Measurements from ENCODE around the gene LTK.

Gene LTK

DNA sequence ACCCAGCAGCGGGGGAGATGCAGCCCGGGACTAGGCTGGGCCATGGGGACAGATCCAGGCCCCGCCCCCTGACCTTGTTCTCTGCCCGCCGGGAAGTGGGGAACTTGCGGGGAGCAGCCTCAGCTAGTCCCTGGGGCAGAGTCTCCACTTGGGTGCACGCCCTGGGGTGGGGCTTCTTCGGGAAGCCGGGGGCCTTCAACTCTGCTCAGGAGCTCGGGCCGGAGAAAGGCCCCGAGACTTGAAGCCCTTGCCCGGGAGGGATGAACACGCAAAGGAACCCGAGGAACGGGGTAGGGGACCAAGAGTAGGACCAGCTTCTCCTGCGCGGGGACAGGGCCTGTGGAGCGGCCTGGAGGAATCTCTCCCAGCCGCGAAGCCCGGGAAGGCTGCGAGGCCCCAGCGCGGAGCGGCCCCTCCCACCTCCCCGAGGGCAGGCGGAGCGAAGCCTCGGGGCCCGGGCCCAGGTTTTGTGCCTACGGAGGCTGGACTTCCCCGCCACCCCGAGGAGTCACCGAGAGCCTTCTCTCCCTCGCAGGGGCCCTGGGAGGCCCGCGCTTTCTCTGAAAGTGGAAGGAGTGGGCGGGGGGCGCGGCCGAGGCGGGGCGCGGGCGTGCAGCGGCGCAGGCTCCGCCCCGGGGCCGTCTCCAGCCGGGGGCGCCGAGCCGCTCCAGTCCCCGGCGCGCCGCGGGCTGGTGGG lies 20.3 kb downstream of the LTK start, which contains the start of gene ITPKA:
TSS of gene ITPKA (plus strand) at position 670 of the 697 bp plus-strand sequence. CDS start 54 bp downstream, outside the sequence.
- peak within 1 kb of the TSS; percentile 65; the same call in 1 of the 2 replicates for H3K27ac ChIP-seq
- peaks cover 37% of the 10 kb centered on the region for H4K20me1 ChIP-seq
- peaks cover 59% of the 10 kb centered on the region for H3K27me3 ChIP-seq
- H3K4me3 ChIP-seq = peak within 1 kb of the TSS; percentile 74
- no peaks in the 10 kb centered on the region for H3K9me3 ChIP-seq
- TF ChIP-seq Cebpa-rat (IDR thresholded peaks at IDR 0.05) = no peak
- H3K9ac ChIP-seq = peak within 1 kb of the TSS; percentile 76
- H3K36me3 ChIP-seq = no peaks in the 10 kb centered on the region
- peaks cover 60% of the 10 kb centered on the region for H3K4me1 ChIP-seq
- H3K4me2 ChIP-seq = peak within 1 kb of the TSS; percentile 96

DNA sequence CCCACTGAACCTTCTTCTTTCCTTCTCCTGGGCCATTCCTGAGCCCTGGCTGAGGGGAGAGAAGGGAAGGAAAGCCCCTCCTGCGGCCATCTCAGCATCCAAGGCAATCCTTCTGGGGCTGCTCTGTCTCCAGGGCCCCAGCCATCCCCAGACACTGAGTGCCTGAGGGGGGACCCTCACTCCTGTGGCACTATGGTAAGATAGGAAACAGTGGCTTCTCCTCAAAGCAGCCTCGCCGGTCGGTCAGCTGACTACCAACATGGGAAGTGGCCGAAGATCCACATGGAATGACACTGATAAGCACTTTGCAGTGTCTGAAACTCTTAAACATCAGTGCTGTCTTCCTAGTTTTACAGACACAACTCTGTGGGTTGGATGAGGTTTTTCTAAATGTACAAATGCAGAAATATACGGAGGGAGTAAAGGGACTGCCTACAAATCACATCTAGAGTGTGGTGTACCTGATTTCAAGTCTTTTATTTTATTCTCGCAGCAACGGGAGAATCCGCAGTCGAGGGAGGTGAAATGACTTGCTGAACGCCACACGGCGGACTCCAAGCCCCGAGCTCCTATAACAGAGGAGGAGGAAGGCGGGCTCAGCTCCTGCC lies 20.9 kb downstream of the LTK start:
- Histone ChIP-seq H3K27me3 (peaks cover 59% of the 10 kb centered on the region), H3K9me3 (no peaks in the 10 kb centered on the region), H3K4me3 (peak overlapping the region; percentile 74), H4K20me1 (peaks cover 37% of the 10 kb centered on the region), H3K4me2 (peak overlapping the region; percentile 96), H3K36me3 (no peaks in the 10 kb centered on the region), H3K4me1 (peaks cover 59% of the 10 kb centered on the region), H3K27ac (peak overlapping the region; percentile 65; the same call in 1 of the 2 replicates), H3K9ac (peak overlapping the region; percentile 76)
- TF ChIP-seq Cebpa-rat (IDR thresholded peaks at IDR 0.05) = no peak

DNA sequence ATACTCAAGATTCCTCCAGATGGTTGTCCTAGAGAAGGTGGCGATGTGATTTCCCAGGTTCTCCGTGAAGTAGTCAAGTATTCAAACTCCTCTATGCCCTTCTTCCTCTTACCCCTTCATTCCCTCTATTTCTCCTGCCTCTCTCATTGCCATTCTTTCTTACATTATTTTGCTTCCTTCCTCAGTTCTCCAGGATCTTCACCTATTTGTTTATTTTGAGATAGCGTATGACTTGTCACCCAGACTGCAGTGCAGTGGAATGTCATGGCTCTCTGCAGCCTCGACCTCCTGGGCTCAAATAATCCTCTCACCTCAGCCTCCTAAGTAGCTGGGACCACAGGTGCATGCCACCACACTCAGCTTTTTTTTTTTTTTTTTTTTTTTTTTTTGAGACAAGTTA lies 21.7 kb downstream of the LTK start:
- H3K36me3 ChIP-seq = no peaks in the 10 kb centered on the region
- TF ChIP-seq Cebpa-rat (IDR thresholded peaks at IDR 0.05) = no peak
- H3K9ac ChIP-seq = no peak overlapping the region
- H4K20me1 ChIP-seq = peaks cover 32% of the 10 kb centered on the region
- H3K4me3 ChIP-seq = no peak overlapping the region
- no peaks in the 10 kb centered on the region for H3K9me3 ChIP-seq
- peaks cover 59% of the 10 kb centered on the region for H3K4me1 ChIP-seq
- H3K27me3 ChIP-seq = peaks cover 52% of the 10 kb centered on the region
- H3K4me2 ChIP-seq = peak overlapping the region; percentile 96
- H3K27ac ChIP-seq = no peak overlapping the region

DNA sequence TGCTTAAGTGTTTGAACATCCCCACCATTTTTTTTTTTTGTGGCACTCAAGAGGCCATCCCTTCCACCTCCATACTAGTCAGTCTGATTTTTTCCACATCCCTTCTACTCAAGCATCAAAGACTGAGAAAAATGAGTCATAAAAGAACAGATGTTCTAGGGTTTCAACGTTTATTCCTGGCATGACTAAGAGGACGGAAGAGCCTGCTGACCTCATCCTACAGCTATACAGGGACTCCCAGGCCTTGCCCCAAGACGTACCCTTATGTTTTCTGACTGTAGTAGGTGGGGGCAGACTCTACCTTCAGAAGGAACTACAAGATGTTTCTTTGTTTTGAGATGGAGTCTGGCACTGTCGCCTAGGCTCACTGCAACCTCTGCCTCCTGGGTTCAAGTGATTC lies 23.3 kb downstream of the LTK start:
- H3K36me3 ChIP-seq = no peaks in the 10 kb centered on the region
- H3K4me2 ChIP-seq = peak overlapping the region; percentile 47
- no peak for TF ChIP-seq Cebpa-rat (IDR thresholded peaks at IDR 0.05)
- H3K9ac ChIP-seq = no peak overlapping the region
- H3K27ac ChIP-seq = no peak overlapping the region
- peaks cover 36% of the 10 kb centered on the region for H3K27me3 ChIP-seq
- H3K9me3 ChIP-seq = no peaks in the 10 kb centered on the region
- peaks cover 45% of the 10 kb centered on the region for H3K4me1 ChIP-seq
- no peak overlapping the region for H3K4me3 ChIP-seq
- H4K20me1 ChIP-seq = peaks cover 16% of the 10 kb centered on the region

GRCh38 chr15:41489641-41490040 lies 24.0 kb downstream of the LTK start:
- Histone ChIP-seq H3K36me3 (no peaks in the 10 kb centered on the region), H3K4me2 (peak overlapping the region; percentile 47), H3K9me3 (no peaks in the 10 kb centered on the region), H3K27me3 (peaks cover 29% of the 10 kb centered on the region), H3K4me3 (no peak overlapping the region), H3K9ac (no peak overlapping the region), H3K4me1 (peaks cover 38% of the 10 kb centered on the region), H3K27ac (no peak overlapping the region), H4K20me1 (peaks cover 9% of the 10 kb centered on the region)
- TF ChIP-seq Cebpa-rat (IDR thresholded peaks at IDR 0.05) = no peak

DNA sequence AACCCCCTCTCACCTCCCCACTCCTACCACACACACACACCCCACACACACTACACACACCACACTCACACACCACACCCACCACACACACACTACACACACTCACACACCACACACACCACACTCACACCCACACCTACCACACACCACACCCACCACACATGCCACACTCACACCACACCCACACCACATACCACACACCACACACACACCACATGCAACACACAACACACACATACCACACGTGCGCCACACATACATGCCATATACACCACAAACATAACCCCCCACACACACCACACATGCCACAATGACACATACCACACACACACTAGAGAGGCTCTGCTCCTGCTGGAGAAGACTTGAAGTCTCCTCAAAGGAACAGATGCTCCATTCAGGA lies 25.8 kb downstream of the LTK start:
- Histone ChIP-seq H3K4me2 (no peak overlapping the region), H3K27me3 (peaks cover 15% of the 10 kb centered on the region; the same call in 1 of the 2 replicates), H3K4me1 (peaks cover 25% of the 10 kb centered on the region), H3K9ac (no peak overlapping the region), H3K36me3 (peaks cover 16% of the 10 kb centered on the region), H3K4me3 (no peak overlapping the region), H3K9me3 (no peaks in the 10 kb centered on the region), H3K27ac (no peak overlapping the region), H4K20me1 (no peaks in the 10 kb centered on the region)
- no peak for TF ChIP-seq Cebpa-rat (IDR thresholded peaks at IDR 0.05)

DNA sequence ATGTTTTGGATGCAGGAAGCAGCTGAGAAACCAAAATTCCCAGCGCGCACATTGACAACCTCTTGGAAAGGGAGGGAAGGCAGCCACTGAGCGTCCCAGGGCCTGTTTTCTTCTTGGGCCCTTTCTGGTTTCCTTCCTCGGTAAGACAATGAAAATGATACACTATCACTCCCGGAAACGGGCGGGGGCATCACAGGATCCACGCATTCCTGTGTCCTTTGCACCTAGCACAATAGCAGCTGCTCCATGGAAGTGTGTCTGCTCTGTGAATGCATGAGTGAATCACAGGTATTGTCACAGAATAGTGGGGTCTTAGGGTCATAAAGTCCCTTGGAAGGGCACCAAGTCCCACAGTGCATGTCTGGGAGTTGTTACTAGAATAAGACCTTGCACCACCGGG lies 26.2 kb downstream of the LTK start:
- Histone ChIP-seq H3K4me3 (no peak overlapping the region), H4K20me1 (no peaks in the 10 kb centered on the region), H3K9me3 (peaks cover 2% of the 10 kb centered on the region; the same call in 1 of the 2 replicates), H3K36me3 (peaks cover 21% of the 10 kb centered on the region), H3K27ac (no peak overlapping the region), H3K4me1 (peaks cover 21% of the 10 kb centered on the region), H3K9ac (no peak overlapping the region), H3K4me2 (no peak overlapping the region), H3K27me3 (peaks cover 11% of the 10 kb centered on the region; the same call in 1 of the 2 replicates)
- no peak for TF ChIP-seq Cebpa-rat (IDR thresholded peaks at IDR 0.05)

- no peaks in the 10 kb centered on the region for H4K20me1 ChIP-seq
- peaks cover 32% of the 10 kb centered on the region for H3K36me3 ChIP-seq
- H3K27ac ChIP-seq = no peak overlapping the region
- peaks cover 8% of the 10 kb centered on the region for H3K9me3 ChIP-seq
- no peak overlapping the region for H3K4me2 ChIP-seq
- 0 out of 2 replicates have a peak, but pooled peaks cover 5% of the 10 kb centered on the region for H3K27me3 ChIP-seq
- TF ChIP-seq Cebpa-rat (IDR thresholded peaks at IDR 0.05) = no peak
- no peak overlapping the region for H3K4me3 ChIP-seq
- peaks cover 10% of the 10 kb centered on the region for H3K4me1 ChIP-seq
- no peak overlapping the region for H3K9ac ChIP-seq
These were observed 27.3 kb downstream of the LTK start for GRCh38 chr15:41486286-41486685.

- no peak for TF ChIP-seq Cebpa-rat (IDR thresholded peaks at IDR 0.05)
- Histone ChIP-seq H3K4me1 (peaks cover 4% of the 10 kb centered on the region), H3K9me3 (peaks cover 8% of the 10 kb centered on the region), H3K9ac (no peak overlapping the region), H3K27ac (no peak overlapping the region), H3K4me3 (no peak overlapping the region), H3K27me3 (no peaks in the 10 kb centered on the region), H3K36me3 (peaks cover 44% of the 10 kb centered on the region), H3K4me2 (no peak overlapping the region), H4K20me1 (no peaks in the 10 kb centered on the region)
These were observed 28.5 kb downstream of the LTK start for GRCh38 chr15:41484937-41485625.

DNA sequence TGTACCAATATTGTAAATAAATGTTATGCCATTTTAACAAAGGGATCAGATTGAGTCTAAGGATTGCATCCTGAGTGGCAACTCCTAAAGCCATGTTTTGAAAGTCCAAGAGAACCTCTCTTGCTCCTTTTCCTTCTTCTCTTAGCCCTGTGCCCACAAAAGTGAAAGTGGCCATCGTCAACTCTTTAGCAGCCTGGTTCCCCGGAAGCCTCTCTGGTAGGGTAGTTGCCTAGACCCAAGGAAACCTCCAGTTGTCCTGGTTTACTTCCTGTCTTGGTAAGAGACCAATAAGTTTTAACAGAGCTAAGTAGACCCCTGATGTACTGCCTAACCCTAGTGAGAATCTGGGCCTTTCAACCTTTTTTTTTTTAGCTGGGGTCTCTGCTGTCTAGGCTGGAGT lies 30.1 kb downstream of the LTK start:
- Histone ChIP-seq H3K4me1 (no peaks in the 10 kb centered on the region), H3K27ac (no peak overlapping the region), H3K27me3 (no peaks in the 10 kb centered on the region), H3K9me3 (peaks cover 8% of the 10 kb centered on the region), H3K9ac (no peak overlapping the region), H3K4me2 (no peak overlapping the region), H4K20me1 (no peaks in the 10 kb centered on the region), H3K4me3 (no peak overlapping the region), H3K36me3 (peaks cover 59% of the 10 kb centered on the region)
- TF ChIP-seq Cebpa-rat (IDR thresholded peaks at IDR 0.05) = no peak
